ENCODE results near the gene COL5A2. TPM values are rescaled to one million over a fixed set of nuclear protein-coding genes. Genes with fewer than 3 reads are reported as not detected.

COL5A2 gene
- total and polyA plus RNA-seq, 8 donors = 11.9 to 468 (median 48.1) TPM

DNA sequence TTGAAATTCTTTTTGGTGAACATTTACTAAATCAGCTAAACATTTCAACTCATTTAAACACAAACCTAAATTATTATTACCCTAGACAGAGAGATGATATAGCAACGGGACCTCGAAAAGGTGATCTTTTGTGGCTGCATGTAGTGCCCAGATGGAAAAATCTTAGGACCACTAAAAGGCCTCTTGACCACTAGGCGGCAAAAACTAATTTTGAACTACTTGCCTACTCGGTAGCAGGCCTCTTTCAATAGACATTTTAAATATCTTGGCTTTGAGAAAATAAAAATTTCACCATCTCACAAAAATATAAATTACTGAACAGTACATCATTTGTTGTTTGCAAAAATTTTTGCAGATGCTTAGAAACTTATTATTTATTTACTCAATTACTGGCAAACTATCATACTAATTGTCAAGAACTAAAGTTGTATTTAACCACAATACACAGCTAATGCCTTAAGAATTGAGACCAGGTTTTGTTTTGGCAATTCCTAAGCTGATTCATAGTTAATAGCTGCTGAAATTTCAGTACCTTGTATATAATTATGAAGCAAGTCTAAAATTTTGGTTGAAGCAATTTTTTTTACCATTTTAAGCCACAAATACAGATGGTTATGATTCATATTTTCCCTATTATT lies 196.0 kb downstream of the COL5A2 start:
- DNase-seq = no peak
- Histone ChIP-seq H3K9me3 (no peaks in the 10 kb centered on the region), H3K4me1 (peaks cover 0 to 19% (median 8%) of the 10 kb centered on the region in 4 donors), H3K36me3 (peaks cover 0 to 31% (median 8%) of the 10 kb centered on the region in 4 donors), H3K27me3 (no peaks in the 10 kb centered on the region), H3K4me3 (no peak overlapping the region), H3K27ac (peak overlapping the region in 4 of 5 donors; percentile 22 to 83 (median 73))
- intact Hi-C loops (cut with DNase I; ENCODE audit: low total_unique reads) = loop anchor here (10.0 kb wide), 1 partner anchor 459 kb away; no protein-coding TSS in a partner anchor
- WGBS, 5 donors = 51 to 68% (median 54%) methylated on average over 4 of the region's 4 CpGs
- TF ChIP-seq, protein P1, sequence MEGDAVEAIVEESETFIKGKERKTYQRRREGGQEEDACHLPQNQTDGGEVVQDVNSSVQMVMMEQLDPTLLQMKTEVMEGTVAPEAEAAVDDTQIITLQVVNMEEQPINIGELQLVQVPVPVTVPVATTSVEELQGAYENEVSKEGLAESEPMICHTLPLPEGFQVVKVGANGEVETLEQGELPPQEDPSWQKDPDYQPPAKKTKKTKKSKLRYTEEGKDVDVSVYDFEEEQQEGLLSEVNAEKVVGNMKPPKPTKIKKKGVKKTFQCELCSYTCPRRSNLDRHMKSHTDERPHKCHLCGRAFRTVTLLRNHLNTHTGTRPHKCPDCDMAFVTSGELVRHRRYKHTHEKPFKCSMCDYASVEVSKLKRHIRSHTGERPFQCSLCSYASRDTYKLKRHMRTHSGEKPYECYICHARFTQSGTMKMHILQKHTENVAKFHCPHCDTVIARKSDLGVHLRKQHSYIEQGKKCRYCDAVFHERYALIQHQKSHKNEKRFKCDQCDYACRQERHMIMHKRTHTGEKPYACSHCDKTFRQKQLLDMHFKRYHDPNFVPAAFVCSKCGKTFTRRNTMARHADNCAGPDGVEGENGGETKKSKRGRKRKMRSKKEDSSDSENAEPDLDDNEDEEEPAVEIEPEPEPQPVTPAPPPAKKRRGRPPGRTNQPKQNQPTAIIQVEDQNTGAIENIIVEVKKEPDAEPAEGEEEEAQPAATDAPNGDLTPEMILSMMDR (IDR thresholded peaks at IDR 0.05) = peak in 2 of 7 experiments; percentile 8 to 37
- TF ChIP-seq POLR2A (IDR thresholded peaks at IDR 0.05) (no peak), POLR2AphosphoS5 (IDR thresholded peaks at IDR 0.05) (no peak), EP300 (IDR thresholded peaks at IDR 0.05) (no peak)

Small RNA genes lying within 50 kb of the gene (small RNA-seq; reads per million reads assigned to genes)
- 0.34 to 1.6 (median 0.50) reads per million in 4 donors for gene MIR3129

Other genes starting within 250 kb of the COL5A2 start
- gene COL3A1, start 205.4 kb downstream of the COL5A2 start, total RNA-seq = 1,000 to 10,000 TPM in 2 of 5 donors, 100 to 1,000 TPM in 3; 116 to 7,728 (median 450) TPM
- 100 to 1,000 TPM in 1 of 3 donors, 10 to 100 TPM in 2; 60.7 to 108 (median 87.2) TPM for gene COL3A1, start 205.4 kb downstream of the COL5A2 start, polyA plus RNA-seq

Measured in stomach (tissue), 9 donors.